GM12878 (cell line): ENCODE measurements around the gene BBX. TPM values are rescaled to one million over a fixed set of nuclear protein-coding genes. Genes with fewer than 3 reads are reported as not detected.

Source experiments
- ATAC-seq: fragments of 200-7000 bp; cut with Tn5 transposase; 3 replicates; pipeline ENCODE4 v1.9.1; 2020; ENCODE audit warnings: mild to moderate bottlenecking, moderate library complexity
- BruUV-seq: library from RNA; stranded (reverse); fragments of 400-500 nt; replicated peaks from 2 replicates; lab custom pipeline; 2021; lab: Mats Ljungman, UMichigan
- CTCF ChIA-PET: fragments of 300-600 bp; sonication (Branson Sonifier 250); formaldehyde crosslinking; extraction: SDS; loops from one replicate; lab custom pipeline; 2021; ENCODE audit warnings: inconsistent platforms; lab: Yijun Ruan, JAX
- POLR2A ChIA-PET: fragments of 350-600 bp; formaldehyde crosslinking; extraction: SDS; loops from one replicate; lab custom pipeline; 2021; ENCODE audit warnings: inconsistent platforms; lab: Charles Lee
- RAD21 ChIA-PET: fragments of 300-600 bp; sonication (Branson Sonifier 250); formaldehyde crosslinking; loops from one replicate; lab custom pipeline; 2023; ENCODE audit warnings: antibody characterized with exemption; ENCODE audit not compliant: unreplicated experiment; lab: Charles Lee
- SMC1A ChIA-PET: fragments of 300-600 bp; sonication (Branson Sonifier 250); formaldehyde crosslinking; loops from one replicate; lab custom pipeline; 2023; ENCODE audit not compliant: unreplicated experiment, uncharacterized antibody; lab: Charles Lee
- DNase-seq: peaks from one replicate; pipeline ENCODE4 v3.0.0-alpha.2; 2011; ENCODE audit warnings: low read depth, low spot score
- FAIRE-seq: peaks from 3 replicates; lab custom pipeline; 2011; peaks lifted over from hg19 to GRCh38; lab: Jason Lieb, UNC
- H2AFZ ChIP-seq: 2 replicates; pipeline ENCODE4 v1.6.0; 2011; ENCODE audit warnings: low read depth, low read length, control low read depth; ENCODE audit not compliant: control insufficient read depth
- H3K27ac ChIP-seq: 2 replicates; pipeline ENCODE4 v1.5.1; 2011; ENCODE audit warnings: control low read depth; ENCODE audit not compliant: control insufficient read depth, insufficient read depth
- H3K27me3 ChIP-seq, 2 experiments: replicated peaks in 1 of 2; 2 replicates each; pipeline versions ENCODE4 v1.6.0 to v1.6.1; 2011; ENCODE audit warnings: low read length in 1 of 2; ENCODE audit not compliant: control insufficient read depth in 2 of 2, insufficient read depth in 2 of 2
- H3K36me3 ChIP-seq, 2 experiments: 2 replicates each; pipeline ENCODE4 v1.5.1; 2011; ENCODE audit warnings: low read length in 1 of 2; ENCODE audit not compliant: control insufficient read depth in 2 of 2, insufficient read depth in 2 of 2
- H3K4me1 ChIP-seq: 2 replicates; pipeline ENCODE4 v1.6.1; 2011; ENCODE audit warnings: mild to moderate bottlenecking, low read length, moderate library complexity, mixed read lengths; ENCODE audit not compliant: control insufficient read depth, insufficient read depth
- H3K4me2 ChIP-seq: 2 replicates; pipeline ENCODE4 v1.6.0; 2011; ENCODE audit warnings: control low read depth; ENCODE audit not compliant: control insufficient read depth, insufficient read depth
- H3K4me3 ChIP-seq: fragments of 200-600 bp; sonication (generic); 2 replicates; pipeline ENCODE4 v1.5.1; 2016
- H3K79me2 ChIP-seq: 2 replicates; pipeline ENCODE4 v1.6.0; 2011; ENCODE audit warnings: low read length; ENCODE audit not compliant: control insufficient read depth, insufficient read depth
- H3K9ac ChIP-seq: 2 replicates; pipeline ENCODE4 v1.8.0; 2011; ENCODE audit warnings: low read length, control low read depth, mixed read lengths; ENCODE audit not compliant: control insufficient read depth, insufficient read depth
- H3K9me3 ChIP-seq: replicated peaks from 3 replicates; pipeline ENCODE4 v1.5.1; 2011; ENCODE audit warnings: mild to moderate bottlenecking, low read length; ENCODE audit not compliant: control insufficient read depth, insufficient read depth
- H4K20me1 ChIP-seq: 2 replicates; pipeline ENCODE4 v1.6.0; 2011; ENCODE audit not compliant: control insufficient read depth, insufficient read depth
- ASH2L ChIP-seq: fragments of 300-600, 200-600 bp; sonication (generic); IDR thresholded peaks from 2 replicates; pipeline ENCODE4 v1.6.1; 2017; ENCODE audit warnings: low read depth, mild to moderate bottlenecking, borderline replicate concordance
- CREB1 ChIP-seq: IDR thresholded peaks from 2 replicates; pipeline ENCODE4 v1.6.1; 2012; ENCODE audit warnings: low read depth, mild to moderate bottlenecking, inconsistent platforms
- CTCF ChIP-seq, 3 experiments: IDR thresholded peaks in 2 of 3; conservative IDR thresholded peaks in 1 of 3; 2 replicates each; pipeline ENCODE4 v1.5.1; 2011; ENCODE audit warnings: low read depth in 3 of 3, low read length in 3 of 3, mild to moderate bottlenecking in 3 of 3, control low read depth in 2 of 3, moderate library complexity in 2 of 3, inconsistent platforms in 1 of 3, mixed read lengths in 1 of 3; ENCODE audit not compliant: control insufficient read depth in 2 of 3, insufficient read depth in 1 of 3; ENCODE audit errors: extremely low read depth in 1 of 3
- DPF2 ChIP-seq: fragments of 450-650 bp; IDR thresholded peaks from 2 replicates; pipeline ENCODE4 v1.6.1; 2017; ENCODE audit warnings: mild to moderate bottlenecking
- E2F4 ChIP-seq: IDR thresholded peaks from 2 replicates; pipeline ENCODE4 v1.6.1; 2012; ENCODE audit warnings: low read depth, low read length, improper control_type of control experiment
- E4F1 ChIP-seq: fragments of 450-650 bp; IDR thresholded peaks from 2 replicates; pipeline ENCODE4 v1.6.1; 2018; ENCODE audit warnings: borderline replicate concordance, mild to moderate bottlenecking; ENCODE audit not compliant: partially characterized antibody
- EP300 ChIP-seq, 2 experiments: fragments of 150-350 bp in 1 of 2; IDR thresholded peaks; 2 replicates each; pipeline ENCODE4 v1.6.1; 2011 to 2012; ENCODE audit warnings: low read depth in 2 of 2, low read length in 2 of 2, borderline replicate concordance in 1 of 2, improper control_type of control experiment in 1 of 2, inconsistent platforms in 1 of 2; ENCODE audit not compliant: control insufficient read depth in 1 of 2
- GATAD2B ChIP-seq: fragments of 450-650 bp; conservative IDR thresholded peaks from 2 replicates; pipeline ENCODE4 v1.6.1; 2017; ENCODE audit warnings: low read depth, mild to moderate bottlenecking, moderate library complexity
- KDM1A ChIP-seq: fragments of 200-600 bp; sonication (generic); IDR thresholded peaks from 2 replicates; pipeline ENCODE4 v1.6.1; 2016; ENCODE audit warnings: borderline replicate concordance
- MXI1 ChIP-seq: fragments of 150-350 bp; IDR thresholded peaks from 2 replicates; pipeline ENCODE4 v1.6.1; 2011; ENCODE audit warnings: low read depth, mild to moderate bottlenecking, inconsistent platforms, low read length, improper control_type of control experiment
- NR2C2 ChIP-seq: IDR thresholded peaks from 2 replicates; pipeline ENCODE4 v1.6.1; 2011; ENCODE audit warnings: borderline replicate concordance, low read depth; ENCODE audit not compliant: control insufficient read depth, insufficient read length
- POLR2AphosphoS5 ChIP-seq: IDR thresholded peaks from 2 replicates; pipeline ENCODE4 v1.6.1; 2011; ENCODE audit warnings: mild to moderate bottlenecking, low read length, inconsistent platforms
- SMC3 ChIP-seq: IDR thresholded peaks from 2 replicates; pipeline ENCODE4 v1.6.1; 2011; ENCODE audit warnings: low read length, improper control_type of control experiment, borderline replicate concordance
- SPI1 ChIP-seq: IDR thresholded peaks from 2 replicates; pipeline ENCODE4 v1.6.1; 2011; ENCODE audit warnings: low read depth, mild to moderate bottlenecking, low read length, moderate library complexity, borderline replicate concordance; ENCODE audit not compliant: insufficient read depth
- TBL1XR1 ChIP-seq: IDR thresholded peaks from 2 replicates; pipeline ENCODE4 v1.6.1; 2012; ENCODE audit warnings: low read depth, low read length, improper control_type of control experiment
- YBX1 ChIP-seq: fragments of 450-650 bp; IDR thresholded peaks from 2 replicates; pipeline ENCODE4 v1.6.1; 2016; ENCODE audit warnings: antibody characterized with exemption
- ZNF24 ChIP-seq: fragments of 450-650 bp; IDR thresholded peaks from 2 replicates; pipeline ENCODE4 v1.6.1; 2017; ENCODE audit warnings: antibody characterized with exemption, mild to moderate bottlenecking
- ZZZ3 ChIP-seq: IDR thresholded peaks from 2 replicates; pipeline ENCODE4 v1.6.1; 2011; ENCODE audit warnings: low read depth; ENCODE audit not compliant: control insufficient read depth, insufficient read length
- WGBS: methylation state at CpG from one replicate; pipeline ENCODE4 v1.1.6; 2016; ENCODE audit warnings: low lambda C conversion rate; ENCODE audit not compliant: insufficient replicate concordance, insufficient coverage; ENCODE audit errors: missing lambda C conversion rate; 5-methylcytosine and 5-hydroxymethylcytosine counted together
- in situ Hi-C: fragments of 300-500 bp; cut with MboI; formaldehyde crosslinking; loops from 9 replicates; pipeline ENCODE4 v1.14.3; 2018; ENCODE audit warnings: mixed read lengths
- intact Hi-C: fragments of 100-400 bp; cut with micrococcal nuclease; formaldehyde crosslinking; loops from one replicate; pipeline ENCODE4 v1.14.2; 2022; ENCODE audit not compliant: unreplicated experiment
- polyA plus RNA-seq, 11 experiments: library from polyadenylated mRNA; depleted of rRNA in 4 of 11; unstranded in 6 of 11; stranded (reverse) in 5 of 11; fragments of >200 nt; fragmentation: Nextera tagmentation in 4 of 11; fragmentation: Illumina TruSeq in 1 of 11; extraction: Ambion mirVana in 4 of 11; extraction: Trizol in 1 of 11; gene quantifications; 1 replicate in 1 of 11; 2 replicates in 10 of 11; pipeline versions ENCODE4 v1.2.1 to v1.2.3, GENCODE V29; 2011 to 2016; ENCODE audit warnings: inconsistent platforms in 2 of 11, missing spikeins in 2 of 11, low read depth in 1 of 11
- total RNA-seq, 4 experiments: library from RNA; depleted of rRNA in 3 of 4; stranded (reverse); fragments of >200 nt in 3 of 4; fragmentation: Illumina TruSeq in 1 of 4; extraction: Trizol in 1 of 4; gene quantifications; 2 replicates each; pipeline versions ENCODE4 v1.2.1 to v1.2.3, GENCODE V29; 2013 to 2021

BBX gene
- total and polyA plus RNA-seq, 10 of the 15 experiments (the other 5 are each of a cell fraction or from before 2014, with no cell fraction given): 13.3 to 38.5 (median 32.0) TPM

- no peak overlapping the region for H3K4me2 ChIP-seq
- RAD21 ChIA-PET: no interaction called here
- no peaks in the 10 kb centered on the region for H3K79me2 ChIP-seq
- H3K4me1 ChIP-seq: no peaks in the 10 kb centered on the region
- intact Hi-C loops (no loop called here), in situ Hi-C loops (no loop called here)
- DNase-seq (no peak), FAIRE-seq (no peak), ATAC-seq (no peak)
- peaks cover 0 to 5% of the 10 kb centered on the region in 2 experiments; a peak in 2 of 4 replicates for H3K36me3 ChIP-seq
- H2AFZ ChIP-seq: no peak overlapping the region
- 93% methylated on average over 1 of the region's 1 CpG for whole genome bisulfite sequencing
- H3K9ac ChIP-seq: no peak overlapping the region
- POLR2A ChIA-PET: interaction anchor here (0.6 kb wide), 1 partner anchor 54 kb away, joined by 3 read pairs; no protein-coding TSS in a partner anchor
- H3K27me3 ChIP-seq: no peaks in the 10 kb centered on the region
- CTCF ChIA-PET: no interaction called here
- H3K9me3 ChIP-seq: no peaks in the 10 kb centered on the region
- BruUV-seq: no TSS peak
- H3K27ac ChIP-seq: no peak overlapping the region
- SMC1A ChIA-PET: interaction anchor here (1.1 to 1.6 kb wide), 2 partner anchors 29 to 46 kb away, joined by 3 to 4 read pairs; no protein-coding TSS in a partner anchor
- no peaks in the 10 kb centered on the region for H4K20me1 ChIP-seq
- H3K4me3 ChIP-seq: no peak overlapping the region
- no peak for TF ChIP-seq MXI1
- TF ChIP-seq YBX1: no peak
- no peak for TF ChIP-seq GATAD2B
- no peak for TF ChIP-seq EP300 (IDR thresholded peaks at IDR 0.05; ENCODE audit: borderline replicate concordance in 1 of 2, control insufficient read depth in 1 of 2, low read depth in 2 of 2, low read length in 2 of 2)
- TF ChIP-seq ASH2L: no peak
- no peak for TF ChIP-seq E4F1
- no peak for TF ChIP-seq ZNF24
- TF ChIP-seq CREB1: no peak
- no peak for TF ChIP-seq TBL1XR1
- TF ChIP-seq NR2C2: no peak
- TF ChIP-seq KDM1A: no peak
- no peak for TF ChIP-seq POLR2AphosphoS5
- no peak for TF ChIP-seq SMC3
- no peak for TF ChIP-seq SPI1
- no peak for TF ChIP-seq CTCF (IDR thresholded peaks at IDR 0.05 in 2 of 3, conservative IDR thresholded peaks at IDR 0.05 in 1 of 3; ENCODE audit: control insufficient read depth in 2 of 3, extremely low read depth in 1 of 3, insufficient read depth in 1 of 3, low read depth in 3 of 3, low read length in 3 of 3)
- no peak for TF ChIP-seq ZZZ3
- TF ChIP-seq DPF2: no peak
- no peak for TF ChIP-seq E2F4
Observed at GRCh38 chr3:107781253-107781652, 258.5 kb downstream of the BBX start.
